Measurements from ENCODE around the gene RBBP4. TPM values are rescaled to one million over a fixed set of nuclear protein-coding genes. Genes with fewer than 3 reads are reported as not detected.

Gene RBBP4
- total RNA-seq, 1 donor from 2014 or later = 212 TPM

DNA sequence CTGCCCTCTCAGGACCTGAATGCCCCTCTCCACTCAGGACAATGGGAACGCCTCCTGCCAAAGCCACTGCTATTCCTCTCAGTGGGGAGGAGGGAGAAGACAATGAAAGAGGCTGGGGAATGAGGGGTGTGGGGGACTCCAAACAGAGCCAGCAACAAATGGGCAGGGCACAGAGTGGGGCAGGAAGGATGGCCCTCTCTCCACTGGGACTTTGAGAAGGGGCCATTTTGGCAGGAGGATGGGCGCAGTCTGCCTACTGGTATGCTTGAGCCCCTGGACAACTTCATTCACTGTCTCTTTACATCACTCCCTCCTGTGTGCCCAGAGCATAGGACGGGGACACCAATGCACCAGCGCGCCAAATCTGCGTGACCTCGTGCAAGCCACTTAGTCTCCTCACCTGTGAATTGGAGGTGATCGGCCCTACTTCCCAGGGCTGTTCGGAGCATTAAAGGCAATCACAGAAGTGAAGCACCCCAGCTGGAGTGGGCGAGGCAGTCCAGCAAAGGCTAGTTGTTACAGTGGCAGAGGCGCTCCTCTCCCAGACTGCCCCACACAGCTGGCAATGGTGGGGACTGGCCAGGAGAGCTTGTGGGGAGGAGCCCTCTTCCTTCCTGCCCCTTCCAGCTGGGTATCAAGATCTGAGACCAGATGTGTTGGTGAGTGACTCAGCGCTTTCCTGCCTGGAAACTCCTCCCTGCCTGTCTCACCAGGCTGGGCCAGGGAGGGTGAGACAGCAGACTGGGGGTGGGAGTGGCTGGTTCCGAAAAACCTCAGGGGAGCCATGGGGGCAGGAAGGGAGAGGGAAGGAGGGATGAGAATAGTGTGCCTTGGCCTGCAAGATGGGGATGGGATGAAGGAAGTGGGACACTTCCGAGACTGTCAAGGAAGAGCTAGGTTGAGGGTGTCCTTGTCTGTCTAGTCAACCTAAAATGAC, 73.9 kb downstream of the RBBP4 start:
- peak; percentile 16 for DNase-seq

DNA sequence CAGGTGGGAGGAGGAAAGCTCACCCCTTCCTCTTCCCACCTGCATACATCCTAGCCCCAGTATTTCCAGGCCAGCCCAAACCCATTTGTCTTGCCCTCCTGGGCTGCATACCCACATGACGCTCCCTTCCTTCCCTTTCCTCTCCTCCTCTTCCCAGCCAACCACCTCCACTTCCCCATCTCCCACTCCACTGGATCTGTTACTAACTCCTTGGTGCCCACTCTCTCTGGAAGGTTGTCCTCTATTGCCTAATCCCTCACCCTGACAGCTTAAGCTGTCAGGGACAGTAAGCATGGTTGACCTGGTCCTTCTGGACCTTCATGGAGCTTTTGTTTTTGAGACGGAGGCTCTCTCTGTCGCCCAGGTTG, 74.6 kb downstream of the RBBP4 start:
- DNase-seq = no peak

DNA sequence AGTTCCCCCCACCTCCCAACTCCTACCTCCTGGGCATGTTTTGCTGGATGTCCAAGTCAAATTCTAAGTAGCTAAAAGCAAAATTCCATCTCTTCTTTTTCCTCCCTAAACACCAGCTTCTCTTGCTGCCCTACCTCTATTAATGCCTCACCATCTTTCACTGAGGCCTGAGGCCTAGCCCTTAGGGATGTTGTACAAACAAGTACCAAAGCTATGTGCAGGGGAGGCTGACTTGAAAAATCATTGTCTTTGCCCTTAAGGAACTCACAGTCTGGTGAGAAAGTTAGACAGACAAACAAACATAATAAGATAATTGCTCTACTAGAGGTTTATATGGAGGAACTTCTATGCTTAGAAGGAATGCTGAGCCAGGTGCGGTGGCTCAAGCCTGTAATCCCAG, 76.9 kb downstream of the RBBP4 start:
- DNase-seq = no peak

DNA sequence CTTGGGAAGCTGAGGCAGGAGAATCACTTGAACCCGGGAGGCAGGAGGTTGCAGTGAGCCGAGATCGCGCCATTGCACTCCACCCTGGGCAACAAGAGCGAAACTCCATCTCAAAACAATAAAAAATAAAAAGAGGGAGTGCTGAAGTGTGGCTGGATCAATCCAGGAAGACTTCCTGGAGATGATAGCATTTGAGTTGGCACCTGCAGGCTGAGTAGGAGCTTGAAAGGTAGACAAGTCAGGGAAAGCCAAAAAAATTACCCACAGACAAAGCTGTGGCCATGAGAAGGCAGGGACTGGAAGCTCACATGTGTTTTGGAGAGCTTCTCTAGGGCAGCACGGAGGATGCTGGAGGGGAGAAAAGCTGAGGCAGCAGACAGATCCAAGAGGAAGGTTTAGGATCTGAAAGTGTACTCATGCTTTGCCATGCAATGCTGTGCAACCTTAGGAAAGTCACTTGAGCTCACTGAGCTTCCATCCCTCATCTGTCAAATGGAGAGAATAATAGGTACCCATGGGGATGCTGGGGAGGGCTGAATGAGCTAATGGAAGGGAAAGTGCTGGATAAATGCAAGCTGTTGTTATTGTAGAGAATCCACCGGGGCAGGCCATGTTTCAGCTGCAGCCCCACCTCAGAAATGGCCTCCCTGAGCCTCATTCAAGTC, 77.5 kb downstream of the RBBP4 start:
- no peak for DNase-seq

DNA sequence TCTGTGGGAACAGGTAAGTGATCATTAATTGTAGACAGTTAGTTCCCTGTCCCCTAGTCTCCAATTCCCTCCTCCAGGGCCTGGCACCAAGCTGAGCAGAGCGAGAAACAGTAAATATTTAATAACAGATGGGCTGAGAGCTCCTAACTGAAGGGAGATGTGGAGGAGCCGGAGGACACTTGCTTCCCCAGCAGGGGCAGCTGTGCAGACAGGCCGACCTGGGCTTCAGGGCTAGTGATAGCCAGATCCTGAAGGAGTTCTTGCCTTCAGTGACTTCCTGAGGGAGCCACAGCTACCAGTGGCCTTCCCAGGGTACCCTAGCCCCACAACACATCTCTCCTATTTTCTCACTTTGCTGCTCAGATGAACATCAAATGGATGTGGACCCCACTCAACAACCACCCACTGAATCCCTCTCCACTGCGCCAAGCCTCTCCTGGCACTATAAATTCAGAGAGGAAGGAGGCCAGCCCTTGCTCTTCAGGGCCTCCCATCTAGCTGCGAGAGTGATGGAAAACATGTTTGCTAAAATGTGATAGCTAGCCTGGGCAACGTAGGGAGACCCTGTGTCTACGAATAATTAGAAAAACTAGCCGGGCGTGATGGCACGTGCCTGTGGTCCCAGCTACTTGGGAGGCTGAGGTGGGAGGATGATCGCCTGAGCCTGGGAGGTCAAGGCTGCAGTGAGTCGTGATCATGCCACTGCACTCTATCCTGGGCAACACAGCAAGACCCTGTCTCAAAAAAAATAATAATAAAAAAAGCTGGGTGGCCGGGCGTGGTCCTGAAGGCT, 78.4 kb downstream of the RBBP4 start:
- DNase-seq = no peak

DNA sequence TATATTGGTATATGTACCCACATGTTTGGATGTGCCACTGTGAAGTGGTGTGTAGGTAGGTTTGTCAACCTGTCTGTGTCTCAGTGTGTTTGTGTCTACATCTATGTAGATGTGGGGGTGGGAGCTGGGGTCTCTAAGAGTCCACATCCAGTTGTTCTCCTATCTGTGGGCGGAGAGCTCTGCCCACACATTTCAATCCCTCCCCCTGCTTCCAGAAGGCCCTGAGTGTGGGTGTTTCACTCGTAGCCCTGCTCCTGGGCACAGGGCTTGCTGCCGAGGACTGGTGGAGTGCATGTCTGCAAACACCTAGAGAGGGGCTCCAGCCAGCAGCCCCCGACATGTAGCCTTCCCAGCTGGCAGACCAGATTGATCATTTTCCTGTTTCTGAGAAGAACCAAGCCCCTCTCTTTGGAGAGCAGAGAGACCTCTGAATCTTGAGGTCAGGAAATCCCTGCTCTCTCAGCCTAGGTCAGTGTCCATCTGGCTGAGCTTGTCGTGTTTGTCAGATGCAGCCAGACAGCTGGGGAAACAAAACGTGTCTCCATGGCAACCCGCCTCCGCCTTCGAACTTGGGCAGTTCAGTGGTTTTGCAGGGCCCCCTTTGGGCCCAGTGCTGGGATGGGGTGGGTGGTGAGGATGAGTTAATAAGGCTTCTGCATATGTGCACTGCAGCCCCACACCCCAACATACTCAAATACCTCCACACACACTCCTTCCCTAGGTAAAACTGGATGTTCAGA, 82.7 kb downstream of the RBBP4 start:
- DNase-seq = no peak

Small RNA genes within 50 kb of the gene (small RNA-seq; reads per million reads assigned to genes)
- not detected for gene RF00019

Other genes with a start within 250 kb of the RBBP4 start
- gene ZBTB8B, start 186.1 kb upstream of the RBBP4 start, total RNA-seq = 14.0 TPM
- gene ZBTB8A, start 111.8 kb upstream of the RBBP4 start, total RNA-seq = 38.1 TPM
- 21.7 TPM for gene ZBTB8OS, start 658 bp upstream of the RBBP4 start, total RNA-seq
- 4.1 TPM for gene SYNC, start 51.6 kb downstream of the RBBP4 start, total RNA-seq
- gene YARS1, start 166.2 kb downstream of the RBBP4 start, total RNA-seq = 43.4 TPM
- 42.7 TPM for gene S100PBP, start 166.4 kb downstream of the RBBP4 start, total RNA-seq
- gene FNDC5, start 219.7 kb downstream of the RBBP4 start, total RNA-seq = 17.0 TPM
- gene HPCA, start 235.3 kb downstream of the RBBP4 start, total RNA-seq = 44.0 TPM

All from occipital lobe (tissue), 3 donors.